Epithelial cell of esophagus (primary cell): ENCODE data around the gene PPAN.

ENCODE experiments used
- DNase-seq: peaks from one replicate; pipeline ENCODE4 v3.0.0; 2010; ENCODE audit warnings: low read depth
- H3K4me3 ChIP-seq: 2 replicates; pipeline ENCODE4 v1.5.1; 2011; ENCODE audit warnings: mild to moderate bottlenecking, low read length, control low read depth
- TF ChIP-seq, protein P1 (sequence below): IDR thresholded peaks from 2 replicates; pipeline ENCODE4 v1.5.1; 2011; ENCODE audit warnings: low read depth, mild to moderate bottlenecking, low read length, control low read depth, inconsistent platforms; ENCODE audit not compliant: insufficient read depth; ENCODE audit errors: missing control alignments

PPAN gene

GRCh38 chr19:10086591-10087192, 19.5 kb upstream of the PPAN start:
- H3K4me3 ChIP-seq: peak overlapping the region; percentile 75

DNA sequence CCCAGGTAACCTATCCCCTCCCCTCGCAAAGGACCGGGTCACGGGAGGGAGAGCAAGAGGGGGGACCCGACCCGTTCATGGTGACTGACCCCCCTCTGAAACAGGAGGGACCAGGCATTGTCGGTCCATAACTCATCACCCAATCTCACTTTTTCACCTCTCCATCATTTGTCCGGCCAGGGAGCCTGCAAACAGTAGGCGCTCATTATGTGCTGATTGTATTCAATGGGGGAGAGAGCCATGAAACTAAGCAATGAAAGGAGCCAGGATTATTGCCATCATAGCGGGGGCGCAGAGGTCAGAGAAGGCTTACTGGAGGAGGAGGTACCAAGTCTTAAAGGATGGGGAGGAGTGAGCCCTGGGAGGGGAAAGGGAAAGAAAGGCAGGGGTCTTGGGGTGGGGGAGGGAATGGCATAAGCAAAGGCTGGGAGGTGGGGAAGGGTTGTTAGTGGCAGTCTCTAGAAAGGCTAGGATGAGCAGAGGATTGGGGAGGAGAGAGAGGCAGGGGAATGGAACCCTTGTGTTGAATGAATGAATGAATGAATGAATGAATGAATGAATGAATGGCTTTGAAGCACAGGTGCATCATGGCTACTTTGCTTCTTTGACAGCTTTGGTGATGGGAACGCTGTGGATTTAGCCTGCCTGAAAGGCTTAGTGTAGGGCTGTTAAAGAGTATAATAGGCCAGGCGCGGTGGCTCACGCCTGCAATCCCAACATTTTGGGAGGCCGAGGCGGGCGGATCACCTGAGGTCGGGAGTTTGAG, 18.7 kb upstream of the PPAN start:
- no peak overlapping the region for H3K4me3 ChIP-seq
- TF ChIP-seq, protein P1, sequence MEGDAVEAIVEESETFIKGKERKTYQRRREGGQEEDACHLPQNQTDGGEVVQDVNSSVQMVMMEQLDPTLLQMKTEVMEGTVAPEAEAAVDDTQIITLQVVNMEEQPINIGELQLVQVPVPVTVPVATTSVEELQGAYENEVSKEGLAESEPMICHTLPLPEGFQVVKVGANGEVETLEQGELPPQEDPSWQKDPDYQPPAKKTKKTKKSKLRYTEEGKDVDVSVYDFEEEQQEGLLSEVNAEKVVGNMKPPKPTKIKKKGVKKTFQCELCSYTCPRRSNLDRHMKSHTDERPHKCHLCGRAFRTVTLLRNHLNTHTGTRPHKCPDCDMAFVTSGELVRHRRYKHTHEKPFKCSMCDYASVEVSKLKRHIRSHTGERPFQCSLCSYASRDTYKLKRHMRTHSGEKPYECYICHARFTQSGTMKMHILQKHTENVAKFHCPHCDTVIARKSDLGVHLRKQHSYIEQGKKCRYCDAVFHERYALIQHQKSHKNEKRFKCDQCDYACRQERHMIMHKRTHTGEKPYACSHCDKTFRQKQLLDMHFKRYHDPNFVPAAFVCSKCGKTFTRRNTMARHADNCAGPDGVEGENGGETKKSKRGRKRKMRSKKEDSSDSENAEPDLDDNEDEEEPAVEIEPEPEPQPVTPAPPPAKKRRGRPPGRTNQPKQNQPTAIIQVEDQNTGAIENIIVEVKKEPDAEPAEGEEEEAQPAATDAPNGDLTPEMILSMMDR: no peak
- DNase-seq: no peak

More at GRCh38 chr19:10086591-10087192, 19.5 kb upstream of the PPAN start:
- TF ChIP-seq, protein P1: no peak
- DNase-seq: no peak

DNA sequence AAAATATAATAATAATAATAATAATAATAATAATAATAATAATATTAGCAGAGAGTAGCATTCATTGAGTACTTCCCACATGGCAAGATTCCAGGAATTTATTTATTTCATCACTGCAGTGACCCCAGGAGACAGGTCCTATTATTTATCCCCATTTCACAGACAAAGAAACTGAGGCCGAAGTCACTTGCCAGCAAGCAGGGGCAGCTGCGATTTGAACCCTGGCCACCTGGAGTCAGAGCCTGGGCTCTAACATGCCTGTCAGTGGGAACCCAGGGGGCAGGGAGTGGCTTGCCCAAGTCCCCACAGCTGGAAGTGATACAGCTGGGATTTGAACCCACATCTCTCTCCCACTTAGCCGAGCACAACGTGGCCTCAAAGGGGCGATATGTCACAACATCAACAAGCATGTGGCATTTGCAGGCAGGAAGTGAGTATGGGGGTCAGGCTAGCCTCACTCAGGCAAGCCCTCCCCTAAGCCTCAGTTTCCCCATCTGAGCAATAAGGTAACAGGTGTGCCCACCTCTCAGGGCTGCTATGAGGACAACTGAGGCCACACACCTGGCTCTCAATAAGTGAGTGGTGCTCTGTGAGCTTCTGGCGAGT, 17.1 kb upstream of the PPAN start:
- H3K4me3 ChIP-seq: no peak overlapping the region
- DNase-seq: no peak
- TF ChIP-seq, protein P1: no peak

- no peak overlapping the region for H3K4me3 ChIP-seq
- TF ChIP-seq, protein P1: no peak
- no peak for DNase-seq
Measured at GRCh38 chr19:10089801-10090375, 16.3 kb upstream of the PPAN start.

DNA sequence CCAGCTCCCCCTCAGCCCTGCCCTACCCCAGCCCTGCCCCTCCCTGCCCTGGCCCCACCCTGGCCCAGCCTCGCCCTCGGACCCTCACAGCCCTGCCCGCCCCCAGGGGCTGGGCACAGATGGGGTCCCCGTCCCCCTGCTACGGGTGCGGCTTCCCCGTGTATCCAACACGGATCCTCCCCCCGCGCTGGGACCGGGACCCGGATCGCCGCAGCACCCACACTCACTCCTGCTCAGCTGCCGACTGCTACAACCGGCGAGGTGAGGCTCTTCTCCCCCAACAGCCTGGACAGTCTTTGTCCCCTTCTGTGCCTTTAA, 14.8 kb upstream of the PPAN start:
- no peak overlapping the region for H3K4me3 ChIP-seq
- TF ChIP-seq, protein P1: no peak

GRCh38 chr19:10091895-10092641, 14.1 kb upstream of the PPAN start:
- no peak for DNase-seq
- TF ChIP-seq, protein P1: no peak
- no peak overlapping the region for H3K4me3 ChIP-seq

More for the DNA sequence above, 14.8 kb upstream of the PPAN start:
- no peak for DNase-seq
